HG02884 (cell line): ENCODE results near the gene ANKRD66.
"Not testable (repeated sequence)": the region's sequence is repeated elsewhere in the genome, so short reads cannot be mapped to it uniquely, and the experiment has no call there.

Experiments
- ATAC-seq: cut with Tn5 transposase; IDR thresholded peaks from one replicate; pipeline ENCODE4 v1.9.1; 2021; ENCODE audit warnings: mild to moderate bottlenecking, moderate library complexity; ENCODE audit not compliant: unreplicated experiment

Gene ANKRD66

DNA sequence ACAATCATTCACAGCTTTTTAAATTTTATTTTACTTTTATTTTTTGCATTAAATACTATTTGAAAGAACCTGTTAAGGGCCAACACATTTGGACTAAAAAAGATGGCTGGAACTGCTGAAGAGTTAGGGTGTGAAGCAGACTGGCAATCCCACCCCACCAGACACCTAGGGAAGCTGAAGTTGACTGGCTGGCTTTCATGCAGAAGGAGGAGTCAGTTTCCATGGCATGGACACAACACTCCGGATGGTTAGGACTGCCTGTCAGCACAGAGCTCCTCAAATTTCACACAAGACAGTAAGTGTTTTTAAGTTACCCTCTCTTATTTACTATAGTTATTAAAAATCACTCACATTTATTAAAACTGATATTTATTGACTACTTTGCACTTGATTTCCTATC lies at the start of gene ANKRD66:
Gene ANKRD66, plus strand, starts transcription at position 238 of the 400 bp plus-strand sequence. CDS start 5,016 bp downstream, outside the sequence.
- no peak for ATAC-seq

DNA sequence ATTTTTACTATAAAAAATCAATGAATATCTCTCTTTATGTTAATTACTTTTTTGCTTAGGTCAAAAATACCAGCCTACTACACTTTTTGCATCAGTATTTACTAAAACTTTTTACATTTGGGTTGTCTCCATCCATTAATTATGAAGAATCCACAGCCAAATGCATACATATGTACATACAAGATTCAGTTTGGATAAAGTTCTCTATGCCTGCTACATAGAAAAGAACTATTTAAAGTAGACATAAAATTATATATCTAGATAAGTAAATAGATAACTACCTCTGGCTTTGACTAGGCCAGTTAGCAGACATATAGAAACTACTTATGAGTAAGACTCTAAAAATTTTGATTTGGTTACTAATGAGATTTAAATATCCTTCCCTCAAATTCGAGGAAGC lies 46.8 kb upstream of the ANKRD66 start:
- ATAC-seq = no peak

DNA sequence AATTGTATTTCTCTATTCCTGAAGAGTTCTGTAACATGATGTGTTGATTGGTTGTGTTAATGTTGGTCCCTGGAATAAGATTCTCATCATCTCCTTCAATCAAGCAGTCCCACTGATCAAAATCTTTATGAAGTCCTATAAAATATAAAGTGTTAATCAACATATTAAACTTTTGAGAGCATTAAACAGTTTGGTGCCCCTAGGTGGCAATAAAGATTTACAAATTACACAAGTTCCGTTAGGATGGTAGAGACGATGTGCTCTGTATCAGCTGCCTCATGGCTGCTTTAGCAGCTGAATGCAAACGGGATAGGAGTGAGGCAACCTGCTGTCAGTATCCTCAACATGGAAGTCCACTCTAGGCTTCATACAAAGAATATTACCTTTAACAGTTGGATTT lies 42.2 kb upstream of the ANKRD66 start:
- ATAC-seq = no peak

DNA sequence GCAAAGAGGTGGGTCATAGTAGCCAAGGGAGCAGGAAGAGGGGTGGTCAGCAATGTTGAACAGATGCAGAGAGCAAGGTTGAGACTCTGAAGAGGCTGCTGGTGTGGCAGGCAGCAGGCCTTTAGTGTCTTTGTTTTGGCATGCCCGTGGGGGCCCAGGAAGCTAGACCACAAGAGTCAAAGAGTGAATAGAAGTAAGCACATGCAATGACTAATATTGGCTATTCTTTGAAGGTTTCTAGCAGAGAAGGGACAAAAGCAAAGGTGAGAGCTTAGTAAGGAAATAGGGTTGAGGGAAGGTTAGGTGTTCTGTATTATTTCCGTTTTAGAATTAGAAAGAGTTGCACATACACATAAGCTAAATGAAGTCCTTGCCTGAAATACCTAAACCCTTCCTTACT lies 40.3 kb upstream of the ANKRD66 start:
- ATAC-seq = no peak

DNA sequence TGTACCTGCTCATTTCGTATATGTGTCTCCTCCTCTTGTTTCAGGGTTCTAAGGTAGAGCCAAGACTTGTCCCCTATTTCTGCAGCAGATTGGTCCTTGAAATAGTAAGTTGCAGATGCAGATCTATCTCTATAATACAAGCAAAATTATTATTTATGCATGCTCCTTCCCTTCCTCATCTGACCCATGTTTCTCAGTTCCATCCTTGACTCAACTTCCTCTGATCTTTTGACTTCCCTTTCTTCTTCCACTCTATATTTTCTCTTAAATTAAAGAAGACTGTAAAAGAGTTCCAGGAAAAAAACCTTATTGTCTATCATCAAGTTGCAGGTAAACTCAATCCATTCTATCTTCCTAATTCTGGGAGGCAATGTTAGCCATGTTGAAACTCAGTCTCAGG lies 35.2 kb upstream of the ANKRD66 start:
- no peak for ATAC-seq

DNA sequence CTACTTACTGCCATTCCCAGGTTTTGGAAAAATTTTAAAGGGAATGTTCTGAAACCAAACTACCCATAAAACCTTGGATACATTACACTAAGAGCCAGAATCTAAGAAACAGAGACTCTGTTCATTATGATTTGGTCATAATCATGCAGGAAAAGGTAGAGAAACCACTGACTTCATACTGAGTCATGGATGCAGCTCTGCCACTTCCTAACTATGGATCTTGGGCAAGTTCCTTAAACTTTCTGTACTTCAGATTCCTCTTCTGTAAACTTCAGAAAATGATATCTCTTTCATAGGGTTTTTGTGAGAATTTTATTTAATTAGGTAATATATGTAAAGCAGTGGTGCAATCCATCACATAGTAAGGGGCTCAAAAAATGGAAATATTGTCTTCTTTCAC lies 31.6 kb upstream of the ANKRD66 start:
- no peak for ATAC-seq

DNA sequence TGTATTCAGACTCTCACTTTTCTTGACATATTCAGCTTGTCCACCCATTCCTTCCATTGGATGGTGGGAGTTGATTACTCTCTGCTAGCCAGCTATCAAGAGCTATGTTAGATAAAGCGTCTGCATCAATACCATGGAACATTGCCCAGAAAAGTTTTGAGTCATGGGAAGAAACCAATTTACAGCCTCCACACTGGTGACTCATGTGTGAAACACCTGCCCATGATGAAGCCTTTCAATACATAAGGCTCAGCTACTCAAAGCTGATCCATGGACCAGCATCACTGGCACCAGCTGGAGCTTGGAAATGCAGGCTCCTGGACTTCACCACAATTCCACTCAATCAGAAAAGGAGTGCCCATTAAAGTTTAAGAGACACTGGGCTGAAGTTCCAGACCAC lies 27.6 kb upstream of the ANKRD66 start:
- no peak for ATAC-seq

DNA sequence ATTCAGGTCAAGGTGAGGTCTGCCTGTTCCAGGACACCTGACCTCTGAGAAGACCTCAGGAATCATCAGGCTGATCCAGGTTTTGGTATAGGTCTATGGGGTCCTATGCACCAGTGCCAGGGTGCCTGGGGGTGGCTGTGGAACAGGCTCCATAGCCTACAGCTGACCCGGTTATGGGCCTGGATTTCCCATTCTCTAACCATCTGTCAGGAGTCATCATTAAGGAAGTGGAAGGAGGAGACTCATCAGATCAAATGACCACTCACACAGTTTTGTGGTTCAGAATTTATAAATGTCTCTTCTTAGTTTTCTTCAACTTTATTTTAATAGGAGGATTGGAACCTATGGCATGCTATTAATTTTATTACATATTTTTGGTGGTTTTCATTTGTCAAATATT lies 26.3 kb upstream of the ANKRD66 start:
- ATAC-seq = no peak

DNA sequence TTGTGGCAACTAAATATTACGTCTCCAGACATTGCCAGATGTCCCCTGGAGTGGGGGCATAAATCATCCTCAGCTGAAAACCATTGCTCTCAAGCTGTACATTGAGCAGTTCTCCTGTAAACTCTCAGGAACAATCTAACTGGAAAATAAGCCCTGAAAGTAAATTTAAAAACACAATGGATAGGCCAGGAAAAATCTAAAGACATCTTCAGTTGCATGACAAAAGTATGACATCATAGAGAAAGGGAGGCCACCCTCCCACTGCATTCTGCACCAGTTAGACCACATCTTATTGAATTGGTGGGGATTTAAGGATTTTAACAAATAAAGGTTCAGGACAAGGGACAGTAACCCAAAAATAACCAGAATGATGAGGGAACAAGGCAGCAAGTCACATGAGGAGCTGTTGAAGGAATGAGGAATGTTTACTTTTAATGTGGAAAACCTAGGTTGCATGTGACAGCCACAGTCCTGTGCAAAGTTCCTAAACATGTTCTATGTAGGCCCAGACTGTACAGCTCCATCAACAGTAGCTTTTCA lies 16.9 kb upstream of the ANKRD66 start:
- ATAC-seq = no peak

DNA sequence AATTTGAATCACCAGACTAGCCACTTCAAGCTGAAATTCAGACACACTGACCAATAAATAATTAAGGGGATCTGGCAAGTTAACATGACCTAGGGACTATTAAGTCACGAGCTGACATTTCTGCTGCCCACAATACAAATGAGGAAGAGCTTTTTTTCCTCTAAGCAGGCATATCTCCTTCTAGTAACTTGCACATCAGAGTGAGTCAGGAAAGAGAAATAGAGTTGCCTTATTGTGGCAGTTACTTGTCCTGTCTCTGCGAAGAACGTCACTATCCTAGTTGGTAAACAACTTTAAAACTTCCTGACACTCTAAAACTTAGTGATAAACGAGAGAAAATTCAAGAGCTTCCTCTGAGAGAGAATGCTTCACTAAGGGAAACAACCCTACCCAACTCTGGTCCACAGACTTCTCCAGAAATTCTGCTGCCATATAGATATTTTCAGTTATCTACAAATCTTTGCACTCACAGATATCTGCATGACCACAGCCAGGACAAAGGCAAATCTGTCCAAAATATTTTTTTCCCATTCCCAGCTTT lies 15.7 kb upstream of the ANKRD66 start:
- no peak for ATAC-seq

DNA sequence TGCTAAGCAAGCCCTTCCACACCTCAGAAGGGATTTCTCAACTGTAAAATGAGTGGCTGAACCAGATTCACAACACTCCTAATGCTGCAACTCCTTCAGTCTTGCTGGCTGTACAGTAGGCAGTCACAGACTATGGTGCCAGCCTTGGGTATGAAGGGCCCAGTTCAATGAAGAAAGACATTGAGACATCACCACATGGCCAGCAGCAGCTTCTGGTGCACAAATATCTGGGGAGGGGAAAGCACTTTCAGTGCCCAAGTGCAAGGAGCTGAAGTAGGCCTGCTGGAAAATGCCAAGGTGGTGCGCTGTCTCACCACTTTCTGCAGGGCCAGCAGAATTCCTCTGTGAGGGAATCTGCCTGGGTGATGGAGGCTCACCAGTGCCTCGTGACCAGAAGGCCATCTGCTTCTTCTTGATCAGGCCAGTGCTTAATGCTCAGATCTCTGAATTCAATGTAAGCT lies 13.4 kb upstream of the ANKRD66 start:
- ATAC-seq = no peak

DNA sequence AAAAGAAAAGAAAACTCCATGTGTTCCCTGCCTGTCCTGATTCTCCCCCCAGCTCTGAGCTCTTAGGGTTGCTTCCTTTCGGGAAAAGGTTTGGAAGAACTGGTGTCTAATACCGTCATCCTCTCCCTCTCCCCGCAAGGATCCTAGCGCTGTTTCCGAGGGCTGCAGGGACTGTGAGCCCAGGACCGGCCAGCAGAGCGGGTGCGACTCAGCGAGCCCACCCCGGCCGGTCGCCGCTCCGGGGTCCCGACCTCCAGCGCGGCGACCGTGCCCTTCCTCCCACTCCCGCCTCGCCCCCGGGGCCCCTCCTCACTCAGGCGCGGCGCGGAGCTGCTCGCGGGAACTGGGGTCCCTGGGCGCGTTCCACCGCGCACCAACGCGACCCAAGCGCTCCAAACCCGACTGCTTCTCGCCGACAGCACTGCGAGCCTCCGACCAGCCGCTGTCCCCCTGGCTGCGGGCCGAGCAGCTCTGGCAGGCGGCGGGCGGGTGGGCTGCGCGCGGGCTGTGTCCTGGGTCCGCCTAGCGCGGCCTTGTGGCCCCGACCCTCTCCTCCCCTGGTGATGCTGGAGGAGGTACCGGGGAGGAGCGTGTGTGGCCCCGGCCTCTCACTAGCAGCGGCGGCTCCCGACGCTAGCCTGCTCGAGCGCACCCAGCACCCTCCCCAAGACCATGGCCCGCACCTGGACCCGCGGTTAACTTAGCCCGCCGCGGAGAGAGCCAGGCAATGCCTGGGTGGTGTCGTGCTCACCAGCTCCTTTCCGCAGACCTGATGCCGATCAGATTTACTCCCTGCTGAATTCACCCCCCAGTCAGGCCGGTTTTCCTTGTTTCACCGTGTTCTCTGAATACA lies 11.6 kb upstream of the ANKRD66 start, which contains the start of gene PLA2G7:
Gene PLA2G7, minus strand, starts transcription at position 509 of the 853 bp plus-strand sequence. CDS start 12,484 bp downstream, outside the sequence.
- ATAC-seq = no peak

DNA sequence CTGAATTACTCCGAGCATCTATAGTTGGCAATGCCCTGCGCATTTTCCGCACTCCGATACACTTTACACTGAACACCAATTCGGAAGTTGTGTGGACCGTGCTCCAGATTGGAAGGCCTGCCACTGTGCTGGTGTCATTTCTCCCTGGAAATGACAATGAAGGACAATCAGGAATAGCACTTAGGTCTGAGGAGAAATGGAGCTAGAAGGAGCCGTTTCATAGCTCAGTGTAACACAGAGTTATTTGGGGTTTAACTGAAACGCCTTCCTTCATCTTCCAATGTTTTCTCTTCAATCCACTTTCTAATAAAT lies 11.1 kb upstream of the ANKRD66 start:
- no peak for ATAC-seq

DNA sequence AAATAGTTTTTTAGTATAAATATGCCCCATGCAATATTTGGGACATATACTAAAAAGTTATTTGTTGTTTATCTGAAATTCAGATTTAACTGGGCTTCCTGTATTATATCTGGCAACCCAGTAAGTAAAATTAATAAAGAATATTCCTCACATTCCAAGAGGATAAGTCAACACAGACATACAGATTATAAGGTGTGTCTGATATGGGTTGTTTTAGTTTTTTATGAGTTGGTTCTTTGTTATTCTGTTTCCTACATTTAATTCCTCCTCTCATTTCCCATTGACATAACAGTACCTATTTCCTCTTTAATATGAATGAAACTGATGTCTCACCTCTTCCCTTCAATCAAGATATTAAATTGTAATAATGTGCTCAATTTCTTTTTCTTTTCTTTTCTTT lies 9.8 kb upstream of the ANKRD66 start:
- ATAC-seq = no peak

DNA sequence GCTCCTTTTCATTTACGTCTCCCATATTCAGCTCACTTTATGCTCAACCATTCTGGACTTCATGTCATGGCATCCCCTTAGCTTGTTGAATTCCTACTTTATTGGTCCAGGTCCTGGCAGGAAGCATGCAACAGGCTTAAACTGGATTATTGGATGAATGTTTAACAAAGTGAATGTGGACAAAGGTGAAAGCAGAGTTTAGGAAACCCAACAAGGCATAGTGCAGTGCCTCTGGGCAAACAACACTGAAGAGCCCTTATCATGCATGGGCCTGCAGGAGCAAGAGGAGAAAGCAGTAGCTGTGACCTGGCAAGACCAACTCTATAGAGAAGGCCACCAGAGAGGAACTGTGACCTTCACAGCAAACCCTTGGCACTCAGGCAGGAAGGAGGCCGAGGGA lies 5.3 kb upstream of the ANKRD66 start:
- ATAC-seq = no peak

DNA sequence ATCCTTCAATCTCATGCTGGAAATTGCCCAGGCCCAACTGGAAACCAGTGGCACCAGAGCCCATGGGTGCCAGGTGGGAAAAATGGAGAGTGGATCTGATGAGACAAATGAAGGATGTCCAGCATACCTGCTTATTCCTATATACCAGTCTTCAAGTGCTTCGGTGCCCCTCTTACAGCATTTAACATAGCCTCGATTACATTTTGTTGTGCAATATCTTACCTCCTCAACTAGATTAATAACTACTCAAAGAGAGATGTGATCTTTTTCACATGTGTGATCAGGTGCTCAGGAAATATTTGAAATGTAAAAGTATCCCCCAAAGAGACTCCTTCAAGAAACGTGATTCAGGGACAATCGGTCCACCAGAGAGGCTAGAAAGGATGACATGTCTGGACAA lies 4.8 kb upstream of the ANKRD66 start:
- no peak for ATAC-seq

DNA sequence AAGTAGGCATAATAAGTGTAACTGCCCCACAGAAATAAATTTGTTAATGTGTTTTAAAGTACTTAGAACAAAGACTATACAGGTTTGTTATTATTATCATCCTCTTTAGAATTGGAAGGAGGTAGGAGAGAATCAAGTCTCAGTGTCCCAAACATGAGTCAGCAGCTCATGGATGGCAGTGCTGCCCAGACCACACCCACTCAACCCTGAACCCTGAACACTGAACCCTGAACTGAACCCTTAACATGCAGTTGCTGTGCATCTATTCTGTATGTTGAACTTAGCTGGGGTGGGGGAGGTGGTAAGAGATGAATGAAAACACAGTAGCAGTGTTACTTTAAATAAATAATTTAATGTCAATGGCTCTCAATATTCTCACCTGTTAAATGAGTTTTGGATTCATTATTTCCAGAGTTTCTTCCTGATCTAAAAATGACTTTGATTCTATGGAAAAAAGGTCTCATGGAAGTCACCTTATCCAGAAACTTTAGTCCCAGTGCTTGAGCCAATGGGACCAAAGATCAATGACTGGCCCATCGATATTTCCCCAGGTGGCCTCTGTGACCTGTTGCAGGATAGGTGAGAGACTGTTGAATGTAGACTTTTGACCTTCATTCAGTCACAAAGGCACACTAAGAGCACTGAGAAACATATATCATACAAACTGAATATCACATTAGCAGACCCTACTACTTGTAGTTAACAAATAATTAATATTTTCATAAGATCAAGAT lies 3.1 kb upstream of the ANKRD66 start:
- ATAC-seq = no peak

DNA sequence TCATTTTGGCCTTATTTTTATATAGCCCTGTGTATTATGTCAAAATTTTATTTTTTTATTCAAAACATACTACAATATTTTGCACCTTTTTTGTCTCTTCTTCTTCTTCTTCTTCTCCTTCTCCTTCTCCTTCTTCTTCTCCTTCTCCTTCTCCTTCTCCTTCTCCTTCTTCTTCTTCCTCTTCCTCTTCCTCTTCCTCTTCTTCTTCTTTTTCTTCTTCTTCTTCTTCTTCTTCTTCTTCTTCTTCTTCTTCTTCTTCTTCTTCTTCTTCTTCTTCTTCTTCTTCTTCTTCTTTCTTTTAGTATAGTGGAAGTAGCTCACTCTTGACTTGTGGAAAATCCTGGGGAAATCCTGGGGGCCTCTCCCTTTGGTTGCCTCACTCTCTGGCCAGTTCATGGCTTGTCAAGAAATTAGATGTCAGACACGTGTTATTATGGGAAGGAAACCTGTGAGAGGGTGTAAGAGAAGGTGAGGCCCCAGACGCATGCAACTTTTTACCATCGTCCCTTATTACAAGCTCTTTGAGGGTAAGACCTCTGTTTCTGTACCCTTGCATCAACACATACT lies 2.5 kb upstream of the ANKRD66 start:
- not testable (repeated sequence) for ATAC-seq

DNA sequence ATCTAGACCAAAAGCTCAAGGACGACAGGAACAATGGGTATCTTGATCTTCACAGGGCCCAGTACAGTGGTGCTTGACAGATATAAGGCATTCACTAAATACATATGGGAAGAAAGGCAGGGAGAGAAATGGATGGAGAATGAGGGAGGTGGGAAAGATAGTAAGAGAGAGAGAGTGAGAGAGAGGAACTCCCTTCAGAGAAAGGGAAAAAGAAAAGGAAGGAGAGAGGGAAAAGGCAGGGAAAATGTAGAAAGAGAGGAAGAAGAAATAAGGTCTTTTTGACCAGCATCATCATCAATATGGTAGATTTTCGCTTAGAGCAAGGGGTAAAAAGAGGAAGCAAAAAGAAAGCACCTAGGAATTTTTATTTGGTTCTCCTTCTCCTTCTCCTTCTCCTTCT lies 760 bp upstream of the ANKRD66 start:
- ATAC-seq = no peak

DNA sequence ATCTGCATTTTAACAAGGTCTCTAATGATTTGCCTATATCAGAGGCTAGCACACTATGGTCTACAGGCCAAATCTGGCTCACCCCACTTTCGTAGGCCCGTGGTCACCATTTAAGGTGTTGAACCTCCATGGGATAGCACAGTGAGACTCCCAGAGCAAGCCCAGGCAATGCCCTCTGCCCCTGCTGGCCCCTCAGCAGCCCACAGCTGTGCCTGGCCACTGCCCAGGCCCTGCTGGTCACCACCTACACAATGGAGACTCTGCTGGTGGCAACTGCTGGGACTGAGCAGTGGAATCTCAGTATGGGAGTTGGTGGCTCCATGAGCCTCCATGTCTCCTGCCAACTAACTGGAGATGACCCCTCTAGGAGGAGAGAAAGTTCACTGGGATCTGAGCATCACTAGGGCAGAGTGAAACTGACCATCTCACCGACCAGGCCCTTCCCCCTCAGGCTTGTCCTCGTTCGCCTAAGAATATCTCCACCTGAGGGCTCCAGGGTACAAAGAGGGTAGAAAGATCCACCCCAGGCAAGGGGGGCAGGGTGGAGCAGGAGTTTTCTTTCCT lies 2.3 kb downstream of the ANKRD66 start:
- ATAC-seq = no peak

DNA sequence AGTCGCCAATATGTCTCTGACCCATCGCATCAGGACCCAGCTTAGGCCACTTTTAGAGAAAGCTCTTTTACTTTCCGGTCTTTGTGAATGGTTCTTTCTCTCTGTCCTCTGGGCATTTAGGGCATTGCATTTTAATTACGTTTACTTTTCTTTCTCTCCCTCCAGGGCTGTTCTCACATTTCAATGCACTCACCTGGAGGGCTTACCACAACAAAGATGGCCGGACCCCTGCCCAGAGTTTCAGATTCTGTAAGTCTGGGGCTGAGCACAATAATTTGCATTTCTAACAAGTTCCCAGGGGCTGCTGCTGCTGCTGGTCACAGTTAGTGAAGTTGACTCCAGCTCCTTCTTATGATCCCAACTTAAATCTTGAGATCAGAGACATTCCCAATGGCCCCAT lies 3.0 kb downstream of the ANKRD66 start:
- no peak for ATAC-seq
